Astrocyte (in vitro differentiated cells and primary cell): ENCODE measurements around the gene SCN3B. TPM values are rescaled to one million over a fixed set of nuclear protein-coding genes. Genes with fewer than 3 reads are reported as not detected.

Source experiments
- DNase-seq: peaks from one replicate; pipeline ENCODE4 v3.0.0-alpha.2; 2010; ENCODE audit warnings: low read depth
- FAIRE-seq: peaks from 2 replicates; lab custom pipeline; 2011; peaks lifted over from hg19 to GRCh38; lab: Jason Lieb, UNC
- H2AFZ ChIP-seq: 2 replicates; pipeline ENCODE4 v1.6.0; 2012; ENCODE audit warnings: low read depth, low read length, inconsistent platforms
- H3K27ac ChIP-seq: 2 replicates; pipeline ENCODE4 v1.5.1; 2011; ENCODE audit warnings: low read depth, low read length, inconsistent platforms
- H3K27me3 ChIP-seq: 2 replicates; pipeline ENCODE4 v1.6.0; 2011; ENCODE audit warnings: low read length, inconsistent platforms; ENCODE audit not compliant: insufficient read depth
- H3K36me3 ChIP-seq: 2 replicates; pipeline ENCODE4 v1.5.1; 2011; ENCODE audit warnings: low read length, inconsistent platforms; ENCODE audit not compliant: insufficient read depth
- H3K4me1 ChIP-seq: 2 replicates; pipeline ENCODE4 v1.5.1; 2011; ENCODE audit warnings: low read length, inconsistent platforms; ENCODE audit not compliant: insufficient read depth
- H3K4me2 ChIP-seq: 2 replicates; pipeline ENCODE4 v1.6.0; 2012; ENCODE audit warnings: low read length, inconsistent platforms
- H3K4me3 ChIP-seq: 2 replicates; pipeline ENCODE4 v1.5.1; 2011; ENCODE audit warnings: low read depth, mild to moderate bottlenecking, low read length, inconsistent platforms; ENCODE audit not compliant: insufficient read depth
- H3K79me2 ChIP-seq: 2 replicates; pipeline ENCODE4 v1.6.0; 2012; ENCODE audit warnings: mild to moderate bottlenecking, low read length, inconsistent platforms; ENCODE audit not compliant: insufficient read depth
- H3K9ac ChIP-seq: 2 replicates; pipeline ENCODE4 v1.6.0; 2012; ENCODE audit warnings: mild to moderate bottlenecking, low read length, inconsistent platforms
- H3K9me3 ChIP-seq: 2 replicates; pipeline ENCODE4 v1.5.1; 2012; ENCODE audit warnings: low read depth, mild to moderate bottlenecking, low read length, inconsistent platforms; ENCODE audit not compliant: insufficient read depth
- H4K20me1 ChIP-seq: 2 replicates; pipeline ENCODE4 v1.6.0; 2012; ENCODE audit warnings: low read length, inconsistent platforms; ENCODE audit not compliant: insufficient read depth
- H3K27ac Mint-ChIP-seq: one replicate; pipeline ENCODE4 v1.8.0; 2021; ENCODE audit warnings: mild to moderate bottlenecking, mixed read lengths; ENCODE audit not compliant: unreplicated experiment
- H3K27me3 Mint-ChIP-seq: one replicate; pipeline ENCODE4 v1.8.0; 2021; ENCODE audit warnings: low read depth, mixed read lengths; ENCODE audit not compliant: unreplicated experiment
- H3K36me3 Mint-ChIP-seq: one replicate; pipeline ENCODE4 v1.8.0; 2021; ENCODE audit warnings: low read depth, mixed read lengths; ENCODE audit not compliant: unreplicated experiment
- H3K4me1 Mint-ChIP-seq: one replicate; pipeline ENCODE4 v1.8.0; 2021; ENCODE audit warnings: low read depth, mixed read lengths; ENCODE audit not compliant: unreplicated experiment
- H3K4me3 Mint-ChIP-seq: one replicate; pipeline ENCODE4 v1.8.0; 2021; ENCODE audit warnings: mild to moderate bottlenecking, moderate library complexity, mixed read lengths; ENCODE audit not compliant: unreplicated experiment
- H3K9me3 Mint-ChIP-seq: one replicate; pipeline ENCODE4 v1.8.0; 2021; ENCODE audit warnings: mild to moderate bottlenecking, mixed read lengths; ENCODE audit not compliant: unreplicated experiment
- CTCF ChIP-seq: IDR thresholded peaks from 2 replicates; pipeline ENCODE4 v1.5.1; 2011; ENCODE audit warnings: low read depth, mild to moderate bottlenecking, inconsistent platforms, low read length, moderate library complexity; ENCODE audit not compliant: insufficient read depth
- EZH2 ChIP-seq: IDR thresholded peaks from 2 replicates; pipeline ENCODE4 v1.6.1; 2012; ENCODE audit warnings: mild to moderate bottlenecking, low read length, inconsistent platforms; ENCODE audit not compliant: insufficient read depth
- total RNA-seq: library from RNA; stranded (reverse); gene quantifications from 2 replicates; pipeline ENCODE4 v1.2.1, GENCODE V29; 2021

Gene SCN3B
- total RNA-seq, 1 donor from 2014 or later: 2.3 TPM

GRCh38 chr11:123700772-123701171, 46.3 kb upstream of the SCN3B start:
- no peak overlapping the region for H2AFZ ChIP-seq
- H3K9me3 Mint-ChIP-seq: no peaks in the 10 kb centered on the region
- H3K27ac ChIP-seq: no peak overlapping the region
- H3K27ac Mint-ChIP-seq: no peak overlapping the region
- H3K36me3 Mint-ChIP-seq: no peaks in the 10 kb centered on the region
- H3K4me1 ChIP-seq: no peaks in the 10 kb centered on the region
- H3K79me2 ChIP-seq: no peaks in the 10 kb centered on the region
- H3K4me3 Mint-ChIP-seq: no peak overlapping the region
- H3K36me3 ChIP-seq: no peaks in the 10 kb centered on the region
- no peak overlapping the region for H3K9ac ChIP-seq
- no peaks in the 10 kb centered on the region for H4K20me1 ChIP-seq
- TF ChIP-seq CTCF (no peak), EZH2 (no peak)
- H3K27me3 Mint-ChIP-seq: peaks cover 18% of the 10 kb centered on the region
- FAIRE-seq (no peak), DNase-seq (no peak)
- H3K4me1 Mint-ChIP-seq: no peaks in the 10 kb centered on the region
- no peak overlapping the region for H3K4me3 ChIP-seq
- no peak overlapping the region for H3K4me2 ChIP-seq
- H3K9me3 ChIP-seq: no peaks in the 10 kb centered on the region
- H3K27me3 ChIP-seq: peaks cover 2% of the 10 kb centered on the region

GRCh38 chr11:123698546-123699127, 44.2 kb upstream of the SCN3B start:
- Histone ChIP-seq H3K79me2 (no peaks in the 10 kb centered on the region), H3K4me3 (no peak overlapping the region), H3K9ac (no peak overlapping the region), H3K4me1 (no peaks in the 10 kb centered on the region), H2AFZ (no peak overlapping the region), H3K27me3 (peaks cover 2% of the 10 kb centered on the region), H3K36me3 (no peaks in the 10 kb centered on the region), H4K20me1 (no peaks in the 10 kb centered on the region), H3K27ac (no peak overlapping the region), H3K4me2 (no peak overlapping the region), H3K9me3 (no peaks in the 10 kb centered on the region)
- H3K4me3 Mint-ChIP-seq: no peak overlapping the region
- H3K36me3 Mint-ChIP-seq: no peaks in the 10 kb centered on the region
- peaks cover 20% of the 10 kb centered on the region for H3K27me3 Mint-ChIP-seq
- H3K27ac Mint-ChIP-seq: no peak overlapping the region
- DNase-seq (no peak), FAIRE-seq (no peak)
- H3K4me1 Mint-ChIP-seq: no peaks in the 10 kb centered on the region
- H3K9me3 Mint-ChIP-seq: no peaks in the 10 kb centered on the region
- TF ChIP-seq EZH2 (no peak), CTCF (no peak)

- H4K20me1 ChIP-seq: no peaks in the 10 kb centered on the region
- no peaks in the 10 kb centered on the region for H3K4me1 ChIP-seq
- peaks cover 5% of the 10 kb centered on the region for H3K27me3 ChIP-seq
- H3K4me3 Mint-ChIP-seq: no peak overlapping the region
- no peak for FAIRE-seq
- H3K4me2 ChIP-seq: no peak overlapping the region
- no peak overlapping the region for H2AFZ ChIP-seq
- no peak overlapping the region for H3K27ac Mint-ChIP-seq
- no peaks in the 10 kb centered on the region for H3K9me3 ChIP-seq
- H3K9ac ChIP-seq: no peak overlapping the region
- H3K27ac ChIP-seq: no peak overlapping the region
- H3K27me3 Mint-ChIP-seq: peaks cover 18% of the 10 kb centered on the region
- TF ChIP-seq CTCF (no peak), EZH2 (no peak)
- no peak for DNase-seq
- H3K79me2 ChIP-seq: no peaks in the 10 kb centered on the region
- no peaks in the 10 kb centered on the region for H3K36me3 ChIP-seq
- H3K36me3 Mint-ChIP-seq: no peaks in the 10 kb centered on the region
- H3K9me3 Mint-ChIP-seq: no peaks in the 10 kb centered on the region
- no peak overlapping the region for H3K4me3 ChIP-seq
- H3K4me1 Mint-ChIP-seq: no peaks in the 10 kb centered on the region
Observed at GRCh38 chr11:123696183-123696582, 41.8 kb upstream of the SCN3B start.
